GM12878 (cell line): ENCODE results near the gene TRIM28. TPM values are rescaled to one million over a fixed set of nuclear protein-coding genes. Genes with fewer than 3 reads are reported as not detected.
A peak's percentile ranks its signal among the peaks of the same experiment; 100 is the strongest.

ENCODE experiments used
- BACH1 ChIP-seq: fragments of 450-650 bp; IDR thresholded peaks from 2 replicates; pipeline ENCODE4 v1.6.1; 2017; ENCODE audit warnings: mild to moderate bottlenecking, borderline replicate concordance
- DPF2 ChIP-seq: fragments of 450-650 bp; IDR thresholded peaks from 2 replicates; pipeline ENCODE4 v1.6.1; 2017; ENCODE audit warnings: mild to moderate bottlenecking
- ESRRA ChIP-seq: IDR thresholded peaks from 2 replicates; pipeline ENCODE4 v1.6.1; 2012; ENCODE audit warnings: mild to moderate bottlenecking, low read length, improper control_type of control experiment
- ETV6 ChIP-seq, 2 experiments: fragments of 450-650 bp in 1 of 2; IDR thresholded peaks in 1 of 2; conservative IDR thresholded peaks in 1 of 2; 2 replicates each; pipeline ENCODE4 v1.6.1; 2014; ENCODE audit warnings: antibody characterized with exemption in 1 of 2, borderline replicate concordance in 1 of 2, low read depth in 1 of 2, mild to moderate bottlenecking in 1 of 2, moderate library complexity in 1 of 2
- FOXK2 ChIP-seq: fragments of 450-650 bp; IDR thresholded peaks from 2 replicates; pipeline ENCODE4 v1.6.1; 2017; ENCODE audit warnings: mild to moderate bottlenecking, moderate library complexity
- JUND ChIP-seq: IDR thresholded peaks from 2 replicates; pipeline ENCODE4 v1.6.1; 2012; ENCODE audit warnings: low read depth, mild to moderate bottlenecking, low read length, improper control_type of control experiment, moderate library complexity
- MXI1 ChIP-seq: fragments of 150-350 bp; IDR thresholded peaks from 2 replicates; pipeline ENCODE4 v1.6.1; 2011; ENCODE audit warnings: low read depth, mild to moderate bottlenecking, inconsistent platforms, low read length, improper control_type of control experiment
- NFYA ChIP-seq: IDR thresholded peaks from 2 replicates; pipeline ENCODE4 v1.6.1; 2011; ENCODE audit warnings: low read depth, mild to moderate bottlenecking, low read length, improper control_type of control experiment, borderline replicate concordance
- NR2F1 ChIP-seq: fragments of 450-650 bp; conservative IDR thresholded peaks from 2 replicates; pipeline ENCODE4 v1.6.1; 2017; ENCODE audit warnings: mild to moderate bottlenecking
- POLR2A ChIP-seq: IDR thresholded peaks from 2 replicates; pipeline ENCODE4 v1.6.1; 2011; ENCODE audit warnings: low read depth, mild to moderate bottlenecking, low read length
- POLR2AphosphoS2 ChIP-seq: IDR thresholded peaks from 2 replicates; pipeline ENCODE4 v1.6.1; 2011; ENCODE audit warnings: low read depth, mild to moderate bottlenecking, low read length, improper control_type of control experiment, moderate library complexity
- RBBP5 ChIP-seq: fragments of 200-600 bp; sonication (generic); conservative IDR thresholded peaks from 2 replicates; pipeline ENCODE4 v1.6.1; 2016
- RELB ChIP-seq: fragments of 450-650 bp; IDR thresholded peaks from 2 replicates; pipeline ENCODE4 v1.6.1; 2017; ENCODE audit warnings: low read depth, mild to moderate bottlenecking, moderate library complexity
- SP1 ChIP-seq: IDR thresholded peaks from one replicate; pipeline ENCODE4 v1.6.1; 2011; ENCODE audit warnings: low read depth, low read length
- STAT3 ChIP-seq: IDR thresholded peaks from 2 replicates; pipeline ENCODE4 v1.6.1; 2011; ENCODE audit warnings: low read depth, low read length, improper control_type of control experiment
- TBL1XR1 ChIP-seq: IDR thresholded peaks from 2 replicates; pipeline ENCODE4 v1.6.1; 2012; ENCODE audit warnings: low read depth, low read length, improper control_type of control experiment
- USF1 ChIP-seq: IDR thresholded peaks from 2 replicates; pipeline ENCODE4 v1.6.1; 2011; ENCODE audit warnings: borderline replicate concordance, low read depth, mild to moderate bottlenecking, moderate library complexity, mixed read lengths, low read length; ENCODE audit not compliant: insufficient read depth; ENCODE audit errors: extremely low read length
- ZBTB33 ChIP-seq: fragments of 450-650 bp; IDR thresholded peaks from 2 replicates; pipeline ENCODE4 v1.6.1; 2017; ENCODE audit warnings: mild to moderate bottlenecking
- polyA plus RNA-seq, 11 experiments: library from polyadenylated mRNA; depleted of rRNA in 4 of 11; unstranded in 6 of 11; stranded (reverse) in 5 of 11; fragments of >200 nt; fragmentation: Nextera tagmentation in 4 of 11; fragmentation: Illumina TruSeq in 1 of 11; extraction: Ambion mirVana in 4 of 11; extraction: Trizol in 1 of 11; gene quantifications; 1 replicate in 1 of 11; 2 replicates in 10 of 11; pipeline versions ENCODE4 v1.2.1 to v1.2.3, GENCODE V29; 2011 to 2016; ENCODE audit warnings: inconsistent platforms in 2 of 11, missing spikeins in 2 of 11, low read depth in 1 of 11
- total RNA-seq, 4 experiments: library from RNA; depleted of rRNA in 3 of 4; stranded (reverse); fragments of >200 nt in 3 of 4; fragmentation: Illumina TruSeq in 1 of 4; extraction: Trizol in 1 of 4; gene quantifications; 2 replicates each; pipeline versions ENCODE4 v1.2.1 to v1.2.3, GENCODE V29; 2013 to 2021

The TRIM28 gene
- total and polyA plus RNA-seq, 10 of the 15 experiments (the other 5 are each of a cell fraction or from before 2014, with no cell fraction given), result 5.0 to 650 (median 296) TPM

- TF ChIP-seq RELB (peak; percentile 89), MXI1 (peak; percentile 79), ESRRA (no peak), ETV6 (conservative IDR thresholded peaks at IDR 0.05 in 1 of 2, IDR thresholded peaks at IDR 0.05 in 1 of 2; ENCODE audit: borderline replicate concordance in 1 of 2, low read depth in 1 of 2) (peak in 1 of 2 experiments; percentile 80; a peak in 2 of 4 replicates), POLR2AphosphoS2 (peak; percentile 79; the same call in 1 of the 2 replicates), NFYA (no peak), TBL1XR1 (peak; percentile 45; the same call in 1 of the 2 replicates), NR2F1 (peak; percentile 65; the same call in 1 of the 2 replicates), RBBP5 (no peak), DPF2 (peak; percentile 25; the same call in 1 of the 2 replicates), STAT3 (no peak), POLR2A (peak; percentile 88), SP1 (peak; percentile 78), FOXK2 (peak; percentile 64), ZBTB33 (no peak), JUND (peak; percentile 21; the same call in 1 of the 2 replicates), BACH1 (0 out of 2 replicates have a peak, but pooled peaks have one; percentile 54), USF1 (peak; percentile 25)
These were observed 44.6 kb upstream of the TRIM28 start (continued) for GRCh38 chr19:58499021-58499927.
